Colonic mucosa (tissue), 4 donors: ENCODE data around the gene EFCAB14. TPM values are rescaled to one million over a fixed set of nuclear protein-coding genes. Genes with fewer than 3 reads are reported as not detected.

ENCODE experiments used
- DNase-seq: peaks from one replicate; pipeline ENCODE4 v3.0.0-alpha.2; 2020
- H3K27ac ChIP-seq: fragments of 200-600 bp; one replicate; pipeline ENCODE4 v1.8.0; 2021
- H3K27me3 ChIP-seq: fragments of 200-600 bp; one replicate; pipeline ENCODE4 v1.8.0; 2021
- H3K36me3 ChIP-seq: fragments of 200-600 bp; one replicate; pipeline ENCODE4 v1.8.0; 2021
- H3K4me1 ChIP-seq: fragments of 200-600 bp; one replicate; pipeline ENCODE4 v1.8.0; 2021; ENCODE audit warnings: mild to moderate bottlenecking
- H3K4me3 ChIP-seq: fragments of 200-600 bp; one replicate; pipeline ENCODE4 v1.8.0; 2021
- H3K9ac ChIP-seq, 2 donors: one replicate each; pipeline ENCODE4 v1.7.0; 2013; ENCODE audit warnings: control low read depth in 2 of 2, low read depth in 2 of 2, low read length in 2 of 2
- H3K9me3 ChIP-seq: fragments of 200-600 bp; one replicate; pipeline ENCODE4 v1.8.0; 2021
- intact Hi-C: fragments of 100-400 bp; cut with DNase I; formaldehyde crosslinking; loops from one replicate; pipeline ENCODE4 v1.14.1; 2022
- total RNA-seq, 2 donors: library from RNA; stranded (reverse); fragmentation: NEBNext Ultra II Directional in 1 of 2; extraction: Animal tissue kit (Norgen Biotek cat#: 25700) in 1 of 2; gene quantifications; one replicate each; pipeline ENCODE4 v1.2.1, GENCODE V29; 2021
- TF ChIP-seq, protein P1 (sequence below): fragments of 200-600 bp; IDR thresholded peaks from one replicate; pipeline ENCODE4 v1.8.0; 2022; ENCODE audit warnings: antibody characterized with exemption, mild to moderate bottlenecking
- donor health status: healthy.
- donor health status: DM: no; HTN: no; CAD: no.
- donor health status: DM: no; HTN: no; CAD: no.

EFCAB14 gene
- total RNA-seq, 2 donors from 2014 or later, result 87.4 to 114 TPM

DNA sequence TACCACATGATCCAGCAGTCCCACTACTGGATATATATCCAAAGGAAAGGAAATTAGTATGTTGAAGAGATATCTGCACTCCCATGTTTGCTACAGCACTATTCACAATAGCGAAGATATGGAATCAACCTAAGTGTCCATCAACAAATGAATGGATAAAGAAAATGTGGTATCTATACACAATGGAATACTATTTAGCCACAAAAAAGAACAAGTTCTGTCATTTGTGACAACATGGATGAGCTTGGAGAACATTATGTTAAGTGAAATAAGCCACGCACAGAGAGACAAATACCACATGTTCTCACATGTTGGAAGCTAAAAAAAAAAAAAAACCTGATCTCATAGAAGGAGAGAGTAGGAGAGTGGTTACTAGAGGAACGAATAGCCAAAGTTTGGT, 68.4 kb downstream of the EFCAB14 start:
- H3K36me3 ChIP-seq, result no peaks in the 10 kb centered on the region
- H3K9ac ChIP-seq, result no peak overlapping the region
- intact Hi-C loops, result no loop called here
- H3K4me1 ChIP-seq, result no peaks in the 10 kb centered on the region
- no peaks in the 10 kb centered on the region for H3K9me3 ChIP-seq
- H3K4me3 ChIP-seq, result no peak overlapping the region
- no peaks in the 10 kb centered on the region for H3K27me3 ChIP-seq
- DNase-seq, result no peak
- TF ChIP-seq, protein P1, sequence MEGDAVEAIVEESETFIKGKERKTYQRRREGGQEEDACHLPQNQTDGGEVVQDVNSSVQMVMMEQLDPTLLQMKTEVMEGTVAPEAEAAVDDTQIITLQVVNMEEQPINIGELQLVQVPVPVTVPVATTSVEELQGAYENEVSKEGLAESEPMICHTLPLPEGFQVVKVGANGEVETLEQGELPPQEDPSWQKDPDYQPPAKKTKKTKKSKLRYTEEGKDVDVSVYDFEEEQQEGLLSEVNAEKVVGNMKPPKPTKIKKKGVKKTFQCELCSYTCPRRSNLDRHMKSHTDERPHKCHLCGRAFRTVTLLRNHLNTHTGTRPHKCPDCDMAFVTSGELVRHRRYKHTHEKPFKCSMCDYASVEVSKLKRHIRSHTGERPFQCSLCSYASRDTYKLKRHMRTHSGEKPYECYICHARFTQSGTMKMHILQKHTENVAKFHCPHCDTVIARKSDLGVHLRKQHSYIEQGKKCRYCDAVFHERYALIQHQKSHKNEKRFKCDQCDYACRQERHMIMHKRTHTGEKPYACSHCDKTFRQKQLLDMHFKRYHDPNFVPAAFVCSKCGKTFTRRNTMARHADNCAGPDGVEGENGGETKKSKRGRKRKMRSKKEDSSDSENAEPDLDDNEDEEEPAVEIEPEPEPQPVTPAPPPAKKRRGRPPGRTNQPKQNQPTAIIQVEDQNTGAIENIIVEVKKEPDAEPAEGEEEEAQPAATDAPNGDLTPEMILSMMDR, result no peak
- H3K27ac ChIP-seq, result no peak overlapping the region

DNA sequence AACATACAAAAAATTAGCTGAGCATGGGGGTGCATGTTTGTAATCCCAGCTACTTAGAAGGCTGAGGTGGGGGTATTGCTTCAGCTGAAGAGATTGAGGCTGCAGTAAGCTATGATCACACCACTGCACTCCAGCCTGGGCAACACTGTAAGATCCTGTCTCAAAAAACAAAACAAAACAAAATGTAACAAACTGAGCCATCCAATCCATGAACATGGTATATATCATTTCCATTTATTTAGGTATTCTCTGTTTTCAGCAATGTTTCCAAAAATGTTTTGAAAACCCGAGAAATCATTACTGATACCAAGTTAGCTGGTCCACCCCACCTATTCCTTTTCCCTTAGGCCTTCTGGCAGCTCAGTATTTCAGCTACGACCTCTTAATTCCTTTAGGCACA, 69.2 kb downstream of the EFCAB14 start:
- no peak for DNase-seq
- H3K27ac ChIP-seq, result no peak overlapping the region
- TF ChIP-seq, protein P1, result no peak
- H3K9me3 ChIP-seq, result no peaks in the 10 kb centered on the region
- no peaks in the 10 kb centered on the region for H3K4me1 ChIP-seq
- no peaks in the 10 kb centered on the region for H3K27me3 ChIP-seq
- H3K4me3 ChIP-seq, result no peak overlapping the region
- no peaks in the 10 kb centered on the region for H3K36me3 ChIP-seq
- intact Hi-C loops, result no loop called here
- no peak overlapping the region for H3K9ac ChIP-seq

- Histone ChIP-seq H3K27ac (no peak overlapping the region), H3K36me3 (no peaks in the 10 kb centered on the region)
Measured at GRCh38 chr1:46647611-46648010, 71.3 kb downstream of the EFCAB14 start.

DNA sequence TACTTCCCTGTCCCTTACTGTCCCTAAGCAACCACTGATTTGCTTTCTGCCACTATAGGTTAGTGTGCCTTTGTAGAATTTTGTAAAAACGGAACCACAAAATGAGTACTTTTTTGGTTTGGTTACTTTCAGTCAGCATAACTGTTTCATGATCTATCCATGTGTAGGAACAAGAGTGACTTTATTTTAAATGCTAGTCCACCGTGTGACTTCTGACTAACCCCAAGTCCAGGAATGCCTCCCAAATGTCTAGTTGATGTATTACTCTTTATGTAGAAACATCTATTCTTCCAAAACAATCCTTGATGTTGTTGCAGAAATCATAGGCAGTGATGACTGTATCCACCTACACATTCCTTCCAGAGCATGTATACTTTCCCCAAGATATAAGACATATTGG, 72.1 kb downstream of the EFCAB14 start:
- Histone ChIP-seq H3K4me1 (peaks cover 6% of the 10 kb centered on the region), H3K27ac (no peak overlapping the region), H3K4me3 (no peak overlapping the region), H3K9ac (no peak overlapping the region), H3K27me3 (no peaks in the 10 kb centered on the region), H3K36me3 (no peaks in the 10 kb centered on the region), H3K9me3 (no peaks in the 10 kb centered on the region)
- TF ChIP-seq, protein P1, result no peak
- no peak for DNase-seq
- intact Hi-C loops, result no loop called here

More at GRCh38 chr1:46647611-46648010, 71.3 kb downstream of the EFCAB14 start:
- Histone ChIP-seq H3K4me1 (peaks cover 6% of the 10 kb centered on the region), H3K27me3 (no peaks in the 10 kb centered on the region), H3K4me3 (no peak overlapping the region), H3K9me3 (no peaks in the 10 kb centered on the region), H3K9ac (no peak overlapping the region)
- DNase-seq, result no peak
- intact Hi-C loops, result no loop called here
- TF ChIP-seq, protein P1, result no peak

DNA sequence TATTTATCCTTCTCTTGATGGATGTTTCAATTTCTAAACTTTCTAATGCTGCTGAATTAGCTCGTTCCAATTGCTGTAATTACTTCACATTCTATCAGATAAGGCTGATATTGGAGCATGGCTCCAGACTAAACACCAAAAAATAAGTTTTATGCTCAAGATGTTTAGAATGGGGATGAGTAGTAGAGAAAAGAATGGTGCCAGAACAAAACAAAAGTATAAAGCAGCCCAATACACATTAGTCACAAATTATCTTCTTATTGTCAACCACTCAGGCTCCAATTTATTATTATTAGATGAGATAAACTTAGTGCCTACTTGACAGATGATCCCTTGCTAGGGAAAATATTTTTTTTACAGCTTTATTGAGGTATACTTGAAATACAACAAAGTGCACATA, 72.6 kb downstream of the EFCAB14 start:
- no peak for DNase-seq
- TF ChIP-seq, protein P1, result no peak
- H3K4me3 ChIP-seq, result no peak overlapping the region
- H3K4me1 ChIP-seq, result peaks cover 6% of the 10 kb centered on the region
- no peak overlapping the region for H3K9ac ChIP-seq
- H3K36me3 ChIP-seq, result no peaks in the 10 kb centered on the region
- no peaks in the 10 kb centered on the region for H3K27me3 ChIP-seq
- no peak overlapping the region for H3K27ac ChIP-seq
- no peaks in the 10 kb centered on the region for H3K9me3 ChIP-seq
- intact Hi-C loops, result no loop called here

GRCh38 chr1:46645815-46646214, 73.1 kb downstream of the EFCAB14 start:
- no peaks in the 10 kb centered on the region for H3K27me3 ChIP-seq
- TF ChIP-seq, protein P1, result no peak
- H3K4me1 ChIP-seq, result peaks cover 6% of the 10 kb centered on the region
- no peak overlapping the region for H3K27ac ChIP-seq
- DNase-seq, result no peak
- no peaks in the 10 kb centered on the region for H3K36me3 ChIP-seq
- no peaks in the 10 kb centered on the region for H3K9me3 ChIP-seq
- H3K4me3 ChIP-seq, result no peak overlapping the region
- intact Hi-C loops, result no loop called here
- no peak overlapping the region for H3K9ac ChIP-seq
